ENCODE measurements around the gene TOX3.

- TF ChIP-seq, protein P1, sequence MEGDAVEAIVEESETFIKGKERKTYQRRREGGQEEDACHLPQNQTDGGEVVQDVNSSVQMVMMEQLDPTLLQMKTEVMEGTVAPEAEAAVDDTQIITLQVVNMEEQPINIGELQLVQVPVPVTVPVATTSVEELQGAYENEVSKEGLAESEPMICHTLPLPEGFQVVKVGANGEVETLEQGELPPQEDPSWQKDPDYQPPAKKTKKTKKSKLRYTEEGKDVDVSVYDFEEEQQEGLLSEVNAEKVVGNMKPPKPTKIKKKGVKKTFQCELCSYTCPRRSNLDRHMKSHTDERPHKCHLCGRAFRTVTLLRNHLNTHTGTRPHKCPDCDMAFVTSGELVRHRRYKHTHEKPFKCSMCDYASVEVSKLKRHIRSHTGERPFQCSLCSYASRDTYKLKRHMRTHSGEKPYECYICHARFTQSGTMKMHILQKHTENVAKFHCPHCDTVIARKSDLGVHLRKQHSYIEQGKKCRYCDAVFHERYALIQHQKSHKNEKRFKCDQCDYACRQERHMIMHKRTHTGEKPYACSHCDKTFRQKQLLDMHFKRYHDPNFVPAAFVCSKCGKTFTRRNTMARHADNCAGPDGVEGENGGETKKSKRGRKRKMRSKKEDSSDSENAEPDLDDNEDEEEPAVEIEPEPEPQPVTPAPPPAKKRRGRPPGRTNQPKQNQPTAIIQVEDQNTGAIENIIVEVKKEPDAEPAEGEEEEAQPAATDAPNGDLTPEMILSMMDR (conservative IDR thresholded peaks at IDR 0.05; ENCODE audit: low read depth, low read length), result no peak
- TF ChIP-seq EZH2 (IDR thresholded peaks at IDR 0.05; ENCODE audit: borderline replicate concordance, low read depth, low read length, poor library complexity, severe bottlenecking), result no peak
Observed at GRCh38 chr16:52471650-52472370, 75.1 kb downstream of the TOX3 start.
